ENCODE results near the gene ADSL.

DNA sequence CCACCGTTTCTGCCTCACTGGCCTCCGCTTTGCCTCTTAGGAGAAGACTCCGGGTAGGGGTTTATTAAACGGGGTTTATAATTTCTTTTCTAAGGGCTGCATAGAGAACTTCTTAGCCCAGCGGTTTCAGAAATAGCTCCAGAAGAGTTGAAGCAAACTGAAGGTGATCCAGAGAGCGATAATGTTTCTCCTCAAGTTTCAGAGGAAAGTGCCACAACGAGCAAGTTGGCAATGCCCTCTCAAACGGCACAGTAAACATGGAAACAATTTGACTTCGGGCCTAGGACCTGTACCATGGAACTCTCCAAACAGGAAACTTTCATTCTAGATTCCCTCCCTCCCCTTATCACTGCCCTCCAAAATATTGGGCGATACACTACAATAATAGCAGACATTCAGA lies 1.0 kb downstream of the ADSL start:
- TF ChIP-seq, protein P1, sequence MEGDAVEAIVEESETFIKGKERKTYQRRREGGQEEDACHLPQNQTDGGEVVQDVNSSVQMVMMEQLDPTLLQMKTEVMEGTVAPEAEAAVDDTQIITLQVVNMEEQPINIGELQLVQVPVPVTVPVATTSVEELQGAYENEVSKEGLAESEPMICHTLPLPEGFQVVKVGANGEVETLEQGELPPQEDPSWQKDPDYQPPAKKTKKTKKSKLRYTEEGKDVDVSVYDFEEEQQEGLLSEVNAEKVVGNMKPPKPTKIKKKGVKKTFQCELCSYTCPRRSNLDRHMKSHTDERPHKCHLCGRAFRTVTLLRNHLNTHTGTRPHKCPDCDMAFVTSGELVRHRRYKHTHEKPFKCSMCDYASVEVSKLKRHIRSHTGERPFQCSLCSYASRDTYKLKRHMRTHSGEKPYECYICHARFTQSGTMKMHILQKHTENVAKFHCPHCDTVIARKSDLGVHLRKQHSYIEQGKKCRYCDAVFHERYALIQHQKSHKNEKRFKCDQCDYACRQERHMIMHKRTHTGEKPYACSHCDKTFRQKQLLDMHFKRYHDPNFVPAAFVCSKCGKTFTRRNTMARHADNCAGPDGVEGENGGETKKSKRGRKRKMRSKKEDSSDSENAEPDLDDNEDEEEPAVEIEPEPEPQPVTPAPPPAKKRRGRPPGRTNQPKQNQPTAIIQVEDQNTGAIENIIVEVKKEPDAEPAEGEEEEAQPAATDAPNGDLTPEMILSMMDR (conservative IDR thresholded peaks at IDR 0.05; ENCODE audit: low read depth, low read length): no peak
- TF ChIP-seq, protein P2, sequence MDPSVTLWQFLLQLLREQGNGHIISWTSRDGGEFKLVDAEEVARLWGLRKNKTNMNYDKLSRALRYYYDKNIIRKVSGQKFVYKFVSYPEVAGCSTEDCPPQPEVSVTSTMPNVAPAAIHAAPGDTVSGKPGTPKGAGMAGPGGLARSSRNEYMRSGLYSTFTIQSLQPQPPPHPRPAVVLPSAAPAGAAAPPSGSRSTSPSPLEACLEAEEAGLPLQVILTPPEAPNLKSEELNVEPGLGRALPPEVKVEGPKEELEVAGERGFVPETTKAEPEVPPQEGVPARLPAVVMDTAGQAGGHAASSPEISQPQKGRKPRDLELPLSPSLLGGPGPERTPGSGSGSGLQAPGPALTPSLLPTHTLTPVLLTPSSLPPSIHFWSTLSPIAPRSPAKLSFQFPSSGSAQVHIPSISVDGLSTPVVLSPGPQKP (IDR thresholded peaks at IDR 0.05; ENCODE audit: borderline replicate concordance, low read depth, low read length): no peak
- TF ChIP-seq, protein P3, sequence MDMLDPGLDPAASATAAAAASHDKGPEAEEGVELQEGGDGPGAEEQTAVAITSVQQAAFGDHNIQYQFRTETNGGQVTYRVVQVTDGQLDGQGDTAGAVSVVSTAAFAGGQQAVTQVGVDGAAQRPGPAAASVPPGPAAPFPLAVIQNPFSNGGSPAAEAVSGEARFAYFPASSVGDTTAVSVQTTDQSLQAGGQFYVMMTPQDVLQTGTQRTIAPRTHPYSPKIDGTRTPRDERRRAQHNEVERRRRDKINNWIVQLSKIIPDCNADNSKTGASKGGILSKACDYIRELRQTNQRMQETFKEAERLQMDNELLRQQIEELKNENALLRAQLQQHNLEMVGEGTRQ (IDR thresholded peaks at IDR 0.05; ENCODE audit: low read depth, low read length): no peak
